ENCODE data around the gene TP53RK. TPM values are rescaled to one million over a fixed set of nuclear protein-coding genes. Genes with fewer than 3 reads are reported as not detected.

Gene TP53RK
- total and polyA plus RNA-seq, 4 donors, result 17.6 to 35.6 (median 21.9) TPM

GRCh38 chr20:46689754-46690085 lies 476 bp upstream of the TP53RK start:
- H3K4me1 ChIP-seq (ENCODE audit: control insufficient read depth, insufficient read depth, low read length), result peaks cover 12% of the 10 kb centered on the region
- no peaks in the 10 kb centered on the region for H3K27me3 ChIP-seq (ENCODE audit: control insufficient read depth, insufficient read depth, low read length)
- no peaks in the 10 kb centered on the region for H3K36me3 ChIP-seq (ENCODE audit: control insufficient read depth, insufficient read depth, low read length)
- H3K9me3 ChIP-seq (ENCODE audit: control insufficient read depth, insufficient read depth, low read length), result no peaks in the 10 kb centered on the region
- peak overlapping the region; percentile 82 for H3K27ac ChIP-seq (ENCODE audit: low read depth, low read length)
- H3K4me3 ChIP-seq (ENCODE audit: low read depth, low read length), result peak overlapping the region; percentile 77
- WGBS (ENCODE audit: insufficient coverage), result 0% methylated on average over 10 of the region's 12 CpGs
- no peak for DNase-seq (ENCODE audit: low read depth in 4 of 6, low spot score in 6 of 6)

- Histone ChIP-seq H3K4me3 (ENCODE audit: low read depth, low read length) (peak overlapping the region; percentile 77), H3K4me1 (ENCODE audit: control insufficient read depth, insufficient read depth, low read length) (peaks cover 18% of the 10 kb centered on the region), H3K27ac (ENCODE audit: low read depth, low read length) (peak overlapping the region; percentile 82), H3K27me3 (ENCODE audit: control insufficient read depth, insufficient read depth, low read length) (no peaks in the 10 kb centered on the region), H3K36me3 (ENCODE audit: control insufficient read depth, insufficient read depth, low read length) (no peaks in the 10 kb centered on the region), H3K9me3 (ENCODE audit: control insufficient read depth, insufficient read depth, low read length) (no peaks in the 10 kb centered on the region)
- WGBS (ENCODE audit: insufficient coverage), result 6% methylated on average over 14 of the region's 20 CpGs
- peak in 1 of 6 donors; percentile 34 for DNase-seq (ENCODE audit: low read depth in 4 of 6, low spot score in 6 of 6)
These were observed 828 bp downstream of the TP53RK start for GRCh38 chr20:46688151-46689081.

- no peaks in the 10 kb centered on the region for H3K9me3 ChIP-seq (ENCODE audit: control insufficient read depth, insufficient read depth, low read length)
- H3K4me1 ChIP-seq (ENCODE audit: control insufficient read depth, insufficient read depth, low read length), result peaks cover 31% of the 10 kb centered on the region
- H3K4me3 ChIP-seq (ENCODE audit: low read depth, low read length), result peak overlapping the region; percentile 43
- WGBS (ENCODE audit: insufficient coverage), result 18% methylated on average over 9 of the region's 23 CpGs
- DNase-seq (ENCODE audit: low read depth in 4 of 6, low spot score in 6 of 6), result peak in 2 of 6 donors; percentile 61 to 76
- peaks cover 4% of the 10 kb centered on the region for H3K36me3 ChIP-seq (ENCODE audit: control insufficient read depth, insufficient read depth, low read length)
- peak overlapping the region; percentile 76 for H3K27ac ChIP-seq (ENCODE audit: low read depth, low read length)
- H3K27me3 ChIP-seq (ENCODE audit: control insufficient read depth, insufficient read depth, low read length), result no peaks in the 10 kb centered on the region
These were observed 5.1 kb downstream of the TP53RK start for GRCh38 chr20:46683939-46684750.

- DNase-seq (ENCODE audit: low read depth in 4 of 6, low spot score in 6 of 6), result no peak
- Histone ChIP-seq H3K27me3 (ENCODE audit: control insufficient read depth, insufficient read depth, low read length) (no peaks in the 10 kb centered on the region), H3K4me1 (ENCODE audit: control insufficient read depth, insufficient read depth, low read length) (peaks cover 31% of the 10 kb centered on the region), H3K9me3 (ENCODE audit: control insufficient read depth, insufficient read depth, low read length) (no peaks in the 10 kb centered on the region), H3K27ac (ENCODE audit: low read depth, low read length) (peak overlapping the region; percentile 76), H3K36me3 (ENCODE audit: control insufficient read depth, insufficient read depth, low read length) (peaks cover 4% of the 10 kb centered on the region), H3K4me3 (ENCODE audit: low read depth, low read length) (peak overlapping the region; percentile 43)
- WGBS (ENCODE audit: insufficient coverage), result 32% methylated on average over 8 of the region's 8 CpGs
These were observed 5.6 kb downstream of the TP53RK start for GRCh38 chr20:46683668-46683938.

- DNase-seq (ENCODE audit: low read depth in 4 of 6, low spot score in 6 of 6), result peak in 2 of 6 donors; percentile 54 to 70
- H3K4me1 ChIP-seq (ENCODE audit: control insufficient read depth, insufficient read depth, low read length), result peaks cover 26% of the 10 kb centered on the region
- H3K4me3 ChIP-seq (ENCODE audit: low read depth, low read length), result no peak overlapping the region
- no peaks in the 10 kb centered on the region for H3K27me3 ChIP-seq (ENCODE audit: control insufficient read depth, insufficient read depth, low read length)
- no peak overlapping the region for H3K27ac ChIP-seq (ENCODE audit: low read depth, low read length)
- no peaks in the 10 kb centered on the region for H3K9me3 ChIP-seq (ENCODE audit: control insufficient read depth, insufficient read depth, low read length)
- peaks cover 4% of the 10 kb centered on the region for H3K36me3 ChIP-seq (ENCODE audit: control insufficient read depth, insufficient read depth, low read length)
- 33% methylated on average over 6 of the region's 12 CpGs for WGBS (ENCODE audit: insufficient coverage)
These were observed 6.1 kb downstream of the TP53RK start for GRCh38 chr20:46683011-46683667.

- H3K36me3 ChIP-seq (ENCODE audit: control insufficient read depth, insufficient read depth, low read length), result peaks cover 4% of the 10 kb centered on the region
- 89% methylated on average over 8 of the region's 9 CpGs for WGBS (ENCODE audit: insufficient coverage)
- no peak for DNase-seq (ENCODE audit: low read depth in 4 of 6, low spot score in 6 of 6)
- no peaks in the 10 kb centered on the region for H3K9me3 ChIP-seq (ENCODE audit: control insufficient read depth, insufficient read depth, low read length)
- H3K4me1 ChIP-seq (ENCODE audit: control insufficient read depth, insufficient read depth, low read length), result peaks cover 20% of the 10 kb centered on the region
- no peak overlapping the region for H3K4me3 ChIP-seq (ENCODE audit: low read depth, low read length)
- no peaks in the 10 kb centered on the region for H3K27me3 ChIP-seq (ENCODE audit: control insufficient read depth, insufficient read depth, low read length)
- no peak overlapping the region for H3K27ac ChIP-seq (ENCODE audit: low read depth, low read length)
These were observed 7.0 kb downstream of the TP53RK start for GRCh38 chr20:46682063-46682821.

GRCh38 chr20:46681032-46681854 lies 8.0 kb downstream of the TP53RK start:
- peak in 4 of 6 donors; percentile 62 to 91 (median 76) for DNase-seq (ENCODE audit: low read depth in 4 of 6, low spot score in 6 of 6)
- Histone ChIP-seq H3K4me1 (ENCODE audit: control insufficient read depth, insufficient read depth, low read length) (peaks cover 19% of the 10 kb centered on the region), H3K4me3 (ENCODE audit: low read depth, low read length) (no peak overlapping the region), H3K27ac (ENCODE audit: low read depth, low read length) (no peak overlapping the region), H3K36me3 (ENCODE audit: control insufficient read depth, insufficient read depth, low read length) (peaks cover 4% of the 10 kb centered on the region), H3K9me3 (ENCODE audit: control insufficient read depth, insufficient read depth, low read length) (no peaks in the 10 kb centered on the region), H3K27me3 (ENCODE audit: control insufficient read depth, insufficient read depth, low read length) (no peaks in the 10 kb centered on the region)
- 57% methylated on average over 9 of the region's 14 CpGs for WGBS (ENCODE audit: insufficient coverage)

- Histone ChIP-seq H3K36me3 (ENCODE audit: control insufficient read depth, insufficient read depth, low read length) (peaks cover 4% of the 10 kb centered on the region), H3K27ac (ENCODE audit: low read depth, low read length) (no peak overlapping the region), H3K9me3 (ENCODE audit: control insufficient read depth, insufficient read depth, low read length) (no peaks in the 10 kb centered on the region), H3K4me3 (ENCODE audit: low read depth, low read length) (no peak overlapping the region), H3K27me3 (ENCODE audit: control insufficient read depth, insufficient read depth, low read length) (no peaks in the 10 kb centered on the region), H3K4me1 (ENCODE audit: control insufficient read depth, insufficient read depth, low read length) (peaks cover 19% of the 10 kb centered on the region)
- 93% methylated on average over 2 of the region's 2 CpGs for WGBS (ENCODE audit: insufficient coverage)
- no peak for DNase-seq (ENCODE audit: low read depth in 4 of 6, low spot score in 6 of 6)
These were observed 8.6 kb downstream of the TP53RK start for GRCh38 chr20:46680684-46681031.

Data from spinal cord (tissue), 10 donors.